Measurements from ENCODE around the gene MEGF6. TPM values are rescaled to one million over a fixed set of nuclear protein-coding genes. Genes with fewer than 3 reads are reported as not detected.

Gene MEGF6
- total and polyA plus RNA-seq, 2 donors (not counting 1 experiment from before 2014, with no cell fraction given), result 43.2 to 77.3 TPM

DNA sequence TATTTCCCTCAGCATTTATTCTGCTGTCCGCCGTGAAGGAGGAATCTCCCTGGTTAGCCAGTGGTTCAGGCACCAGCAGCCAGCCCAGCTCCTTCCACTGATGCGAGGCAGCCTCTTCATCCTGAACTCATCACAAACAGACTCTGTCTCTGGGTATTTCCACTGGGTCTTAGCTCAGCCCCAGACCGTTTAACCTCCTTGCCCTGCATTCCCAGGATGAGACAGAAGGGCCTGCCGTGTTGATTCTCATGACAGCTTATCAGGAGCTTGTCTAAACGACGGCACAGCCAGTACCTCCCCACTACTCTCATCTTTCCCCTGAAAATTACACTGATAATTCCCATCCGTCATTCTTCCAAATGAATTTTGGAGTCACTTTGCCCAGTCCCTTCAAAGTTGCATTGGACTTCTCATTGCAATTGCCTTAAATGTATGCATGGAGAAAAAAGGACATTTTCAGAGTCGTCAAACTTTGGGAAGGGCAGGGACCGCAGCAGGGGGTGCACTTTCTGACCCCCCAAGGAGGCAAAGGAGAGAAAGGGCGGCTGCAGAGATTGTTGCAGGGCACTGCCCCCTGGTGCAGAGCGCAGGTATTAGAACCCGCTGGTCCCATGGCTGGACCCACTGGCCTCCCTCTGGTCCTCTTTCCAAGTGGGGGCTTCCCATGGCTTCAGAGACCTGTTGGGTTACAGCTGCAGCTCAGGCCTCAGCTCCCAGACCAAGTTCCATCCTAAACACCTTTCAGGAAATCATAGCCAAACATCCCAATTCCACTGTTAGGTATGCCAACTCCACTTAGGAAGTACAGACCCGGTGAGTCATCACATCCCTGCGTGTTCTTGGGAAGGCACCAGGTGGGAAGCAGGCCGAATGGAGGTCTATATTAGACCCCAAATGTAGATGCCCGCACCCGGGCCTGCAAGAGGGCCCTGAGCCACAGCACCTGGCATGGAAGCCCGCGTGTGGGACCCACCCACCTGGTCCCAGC, 3.7 kb upstream of the MEGF6 start:
- Histone ChIP-seq H3K9ac (ENCODE audit: low read length) (no peak overlapping the region), H3K27ac (ENCODE audit: low read length in 2 of 2) (no peak overlapping the region), H3K4me1 (ENCODE audit: control insufficient read depth in 2 of 2, insufficient read depth in 2 of 2, low read length in 2 of 2) (peaks cover 15 to 22% of the 10 kb centered on the region in 2 donors), H3K9me3 (ENCODE audit: control extremely low read depth in 1 of 3, control insufficient read depth in 2 of 3, insufficient read depth in 1 of 3, low read length in 2 of 3) (no peaks in the 10 kb centered on the region), H3K36me3 (replicated peaks in 1 of 2; ENCODE audit: control extremely low read depth in 1 of 2, control insufficient read depth in 1 of 2, extremely low read depth in 1 of 2, insufficient read depth in 2 of 2, low read length in 1 of 2) (no peaks in the 10 kb centered on the region), H3K4me3 (ENCODE audit: control extremely low read depth in 1 of 5, extremely low read depth in 1 of 5, insufficient read depth in 1 of 5, low read depth in 2 of 5, low read length in 4 of 5) (no peak overlapping the region), H3K4me2 (replicated peaks; ENCODE audit: low read depth, low read length, poor library complexity, severe bottlenecking) (no peak overlapping the region), H3K27me3 (replicated peaks in 1 of 4; ENCODE audit: control extremely low read depth in 1 of 4, control insufficient read depth in 3 of 4, insufficient read depth in 4 of 4, low read length in 3 of 4) (peaks cover 0 to 34% (median 5%) of the 10 kb centered on the region in 4 experiments), H4K20me1 (ENCODE audit: control insufficient read depth, insufficient read depth, low read length, poor library complexity, severe bottlenecking) (no peaks in the 10 kb centered on the region), H2AFZ (ENCODE audit: insufficient read depth, low read depth, low read length, poor library complexity, severe bottlenecking) (no peak overlapping the region), H3K79me2 (ENCODE audit: control insufficient read depth, insufficient read depth, low read length) (no peaks in the 10 kb centered on the region)
- H3K4me3 Mint-ChIP-seq, result no peak overlapping the region
- no peaks in the 10 kb centered on the region for H3K9me3 Mint-ChIP-seq (ENCODE audit: insufficient read depth)
- ChIA-PET POLR2A (no interaction called here), CTCF (interaction anchor here (1.1 to 2.6 kb wide), 4 partner anchors 9 to 162 kb away, joined by 5 to 16 read pairs (median 6); no protein-coding TSS in a partner anchor)
- H3K4me1 Mint-ChIP-seq, result peaks cover 24% of the 10 kb centered on the region
- intact Hi-C loops (cut with micrococcal nuclease), result no loop called here
- DNase-seq, result peak; percentile 27
- 64% methylated on average over 19 of the region's 20 CpGs for WGBS (ENCODE audit: insufficient coverage)
- H3K27ac Mint-ChIP-seq, result no peak overlapping the region
- no peak for ATAC-seq (ENCODE audit: low read depth)
- peaks cover 36% of the 10 kb centered on the region for H3K27me3 Mint-ChIP-seq
- TF ChIP-seq, protein P1, sequence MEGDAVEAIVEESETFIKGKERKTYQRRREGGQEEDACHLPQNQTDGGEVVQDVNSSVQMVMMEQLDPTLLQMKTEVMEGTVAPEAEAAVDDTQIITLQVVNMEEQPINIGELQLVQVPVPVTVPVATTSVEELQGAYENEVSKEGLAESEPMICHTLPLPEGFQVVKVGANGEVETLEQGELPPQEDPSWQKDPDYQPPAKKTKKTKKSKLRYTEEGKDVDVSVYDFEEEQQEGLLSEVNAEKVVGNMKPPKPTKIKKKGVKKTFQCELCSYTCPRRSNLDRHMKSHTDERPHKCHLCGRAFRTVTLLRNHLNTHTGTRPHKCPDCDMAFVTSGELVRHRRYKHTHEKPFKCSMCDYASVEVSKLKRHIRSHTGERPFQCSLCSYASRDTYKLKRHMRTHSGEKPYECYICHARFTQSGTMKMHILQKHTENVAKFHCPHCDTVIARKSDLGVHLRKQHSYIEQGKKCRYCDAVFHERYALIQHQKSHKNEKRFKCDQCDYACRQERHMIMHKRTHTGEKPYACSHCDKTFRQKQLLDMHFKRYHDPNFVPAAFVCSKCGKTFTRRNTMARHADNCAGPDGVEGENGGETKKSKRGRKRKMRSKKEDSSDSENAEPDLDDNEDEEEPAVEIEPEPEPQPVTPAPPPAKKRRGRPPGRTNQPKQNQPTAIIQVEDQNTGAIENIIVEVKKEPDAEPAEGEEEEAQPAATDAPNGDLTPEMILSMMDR (IDR thresholded peaks at IDR 0.05), result peak; percentile 47
- TF ChIP-seq EZH2 (IDR thresholded peaks at IDR 0.05; ENCODE audit: borderline replicate concordance, insufficient read depth, low read depth, low read length, poor library complexity, severe bottlenecking), result no peak

DNA sequence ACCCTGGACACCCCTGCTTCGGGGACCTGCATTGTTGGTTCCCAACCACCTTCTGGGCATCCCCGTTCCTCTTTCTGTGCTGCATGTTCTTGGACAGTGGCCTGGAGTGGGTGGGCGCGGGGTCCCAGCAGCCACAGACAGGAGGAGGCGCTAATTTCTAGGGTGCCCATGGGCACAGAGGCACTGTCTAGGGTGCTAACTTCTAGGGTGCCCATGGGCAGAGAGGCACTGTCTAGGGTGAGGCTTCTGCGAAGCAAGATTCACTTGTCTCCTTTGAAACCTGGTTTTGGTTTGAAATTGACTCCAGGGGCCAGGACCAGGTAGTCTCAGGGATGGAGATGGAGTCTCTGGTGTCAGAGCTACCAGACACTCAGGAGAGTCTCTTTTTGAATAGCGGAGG, 815 bp upstream of the MEGF6 start:
- intact Hi-C loops (cut with micrococcal nuclease), result no loop called here
- H3K27ac ChIP-seq (ENCODE audit: low read length in 2 of 2), result no peak overlapping the region
- POLR2A ChIA-PET, result no interaction called here
- Mint-ChIP-seq H3K27me3 (peaks cover 33% of the 10 kb centered on the region), H3K27ac (no peak overlapping the region), H3K4me1 (peaks cover 13% of the 10 kb centered on the region), H3K9me3 (ENCODE audit: insufficient read depth) (no peaks in the 10 kb centered on the region), H3K4me3 (peak overlapping the region; percentile 77)
- H4K20me1 ChIP-seq (ENCODE audit: control insufficient read depth, insufficient read depth, low read length, poor library complexity, severe bottlenecking), result no peaks in the 10 kb centered on the region
- H3K79me2 ChIP-seq (ENCODE audit: control insufficient read depth, insufficient read depth, low read length), result no peaks in the 10 kb centered on the region
- H3K4me3 ChIP-seq (ENCODE audit: control extremely low read depth in 1 of 5, extremely low read depth in 1 of 5, insufficient read depth in 1 of 5, low read depth in 2 of 5, low read length in 4 of 5), result peak overlapping the region in 1 of 5 experiments; percentile 35
- H2AFZ ChIP-seq (ENCODE audit: insufficient read depth, low read depth, low read length, poor library complexity, severe bottlenecking), result no peak overlapping the region
- H3K4me1 ChIP-seq (ENCODE audit: control insufficient read depth in 2 of 2, insufficient read depth in 2 of 2, low read length in 2 of 2), result peaks cover 15 to 17% of the 10 kb centered on the region in 2 donors
- no peaks in the 10 kb centered on the region for H3K9me3 ChIP-seq (ENCODE audit: control extremely low read depth in 1 of 3, control insufficient read depth in 2 of 3, insufficient read depth in 1 of 3, low read length in 2 of 3)
- ATAC-seq (ENCODE audit: low read depth) (no peak), DNase-seq (no peak)
- TF ChIP-seq, protein P1 (IDR thresholded peaks at IDR 0.05), result no peak
- no peak for TF ChIP-seq EZH2 (IDR thresholded peaks at IDR 0.05; ENCODE audit: borderline replicate concordance, insufficient read depth, low read depth, low read length, poor library complexity, severe bottlenecking)
- H3K4me2 ChIP-seq (replicated peaks; ENCODE audit: low read depth, low read length, poor library complexity, severe bottlenecking), result peak overlapping the region; percentile 88
- no peak overlapping the region for H3K9ac ChIP-seq (ENCODE audit: low read length)
- H3K27me3 ChIP-seq (replicated peaks in 1 of 4; ENCODE audit: control extremely low read depth in 1 of 4, control insufficient read depth in 3 of 4, insufficient read depth in 4 of 4, low read length in 3 of 4), result peaks cover 0 to 44% (median 12%) of the 10 kb centered on the region in 4 experiments
- 54% methylated on average over 7 of the region's 7 CpGs for WGBS (ENCODE audit: insufficient coverage)
- no peaks in the 10 kb centered on the region for H3K36me3 ChIP-seq (replicated peaks in 1 of 2; ENCODE audit: control extremely low read depth in 1 of 2, control insufficient read depth in 1 of 2, extremely low read depth in 1 of 2, insufficient read depth in 2 of 2, low read length in 1 of 2)
- CTCF ChIA-PET, result no interaction called here
